Ureter (tissue), 1 donor: ENCODE data around the gene LIAS. TPM values are rescaled to one million over a fixed set of nuclear protein-coding genes. Genes with fewer than 3 reads are reported as not detected.
"Not testable (repeated sequence)": the region's sequence is repeated elsewhere in the genome, so short reads cannot be mapped to it uniquely, and the experiment has no call there.

Source experiments
- DNase-seq: peaks from one replicate; pipeline ENCODE4 v3.0.0-alpha.2; 2020; ENCODE audit warnings: low spot score
- total RNA-seq: library from RNA; stranded (reverse); gene quantifications from one replicate; pipeline ENCODE4 v1.2.4, GENCODE V29; 2023
- donor health status: DM: yes; HTN: yes; CAD: no.

Gene LIAS
- total RNA-seq, 1 donor from 2014 or later: 25.0 TPM

- no peak for DNase-seq
These were observed 39.3 kb downstream of the LIAS start for GRCh38 chr4:39497909-39498726.

GRCh38 chr4:39498727-39499020 is 39.8 kb downstream of the LIAS start:
- DNase-seq: no peak

DNA sequence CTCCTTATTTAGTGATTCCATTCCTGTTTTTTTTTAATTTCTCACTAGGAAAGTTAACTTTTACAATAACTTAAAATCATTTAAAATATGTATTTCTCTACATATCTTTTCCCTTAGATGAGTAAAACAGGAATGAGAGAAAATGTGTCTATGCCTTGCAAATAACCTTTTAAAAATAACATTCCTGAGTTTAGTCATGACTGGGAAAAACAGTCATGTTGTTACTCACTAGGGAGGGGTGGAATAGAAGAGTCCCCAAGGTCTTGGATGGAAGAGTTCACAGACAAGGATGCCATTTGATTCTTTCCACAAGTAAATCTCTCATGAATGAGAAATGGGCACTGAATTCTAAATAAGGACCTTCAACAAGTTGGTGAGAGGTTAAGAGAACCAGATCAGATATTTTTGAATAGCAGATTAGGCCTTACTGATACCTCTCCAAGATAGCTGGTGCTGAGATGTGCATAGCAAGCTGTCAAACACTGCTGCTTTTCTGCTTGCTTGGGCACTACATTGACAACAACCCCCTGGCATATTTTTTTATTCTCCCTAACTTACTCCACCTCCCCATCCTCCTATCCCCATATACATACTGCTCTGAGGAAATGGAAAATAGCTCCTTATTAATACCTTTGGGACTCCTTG is 43.3 kb downstream of the LIAS start:
- DNase-seq: no peak

DNA sequence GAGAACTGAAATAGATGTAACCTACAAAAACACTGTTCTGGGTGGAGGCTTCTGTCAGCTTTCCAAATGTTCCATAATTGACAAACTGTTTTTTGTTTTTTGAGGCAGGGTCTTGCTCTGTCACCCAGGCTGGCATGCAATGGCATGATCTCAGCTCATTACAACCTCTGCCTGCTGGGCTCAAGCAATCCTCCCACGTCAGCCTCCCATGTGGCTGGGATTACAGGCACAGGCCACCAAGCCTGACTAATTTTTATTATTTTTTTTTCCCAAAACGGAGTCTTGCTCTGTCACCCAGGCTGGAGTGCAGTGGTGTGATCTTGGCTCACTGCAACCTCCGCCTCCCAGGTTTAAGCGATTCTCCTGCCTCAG is 43.8 kb downstream of the LIAS start:
- not testable (repeated sequence) for DNase-seq

- no peak for DNase-seq
These were observed 45.7 kb downstream of the LIAS start for GRCh38 chr4:39504538-39504937.

- no peak for DNase-seq
These were observed 46.7 kb downstream of the LIAS start for GRCh38 chr4:39505581-39505980.

DNA sequence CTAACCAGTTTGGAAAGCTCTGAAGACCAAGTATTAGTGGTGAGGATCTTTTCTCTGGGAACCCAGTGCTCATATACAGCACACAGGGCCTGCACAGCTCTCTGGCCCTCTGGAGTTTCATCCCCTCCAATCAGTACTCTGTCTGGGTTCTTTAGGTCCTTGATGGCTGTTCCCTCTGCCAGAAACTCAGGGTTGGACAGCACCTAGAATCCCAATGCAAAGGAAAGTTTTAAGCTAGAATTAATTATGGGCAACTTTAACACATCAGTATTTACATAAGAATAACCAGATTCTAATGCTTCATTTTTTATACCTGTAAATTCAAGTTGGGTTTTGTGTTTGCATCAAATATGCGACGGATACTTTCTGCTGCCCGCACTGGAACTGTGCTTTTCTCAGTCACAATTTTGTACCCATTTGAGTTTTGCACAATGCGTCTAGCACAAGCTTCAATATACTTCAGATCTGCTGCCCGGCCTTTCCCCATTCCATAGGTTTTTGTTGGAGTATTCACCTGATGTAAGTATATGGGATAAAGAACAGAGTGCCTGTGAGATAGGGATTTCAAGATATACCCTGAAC is 51.6 kb downstream of the LIAS start:
- DNase-seq: no peak

DNA sequence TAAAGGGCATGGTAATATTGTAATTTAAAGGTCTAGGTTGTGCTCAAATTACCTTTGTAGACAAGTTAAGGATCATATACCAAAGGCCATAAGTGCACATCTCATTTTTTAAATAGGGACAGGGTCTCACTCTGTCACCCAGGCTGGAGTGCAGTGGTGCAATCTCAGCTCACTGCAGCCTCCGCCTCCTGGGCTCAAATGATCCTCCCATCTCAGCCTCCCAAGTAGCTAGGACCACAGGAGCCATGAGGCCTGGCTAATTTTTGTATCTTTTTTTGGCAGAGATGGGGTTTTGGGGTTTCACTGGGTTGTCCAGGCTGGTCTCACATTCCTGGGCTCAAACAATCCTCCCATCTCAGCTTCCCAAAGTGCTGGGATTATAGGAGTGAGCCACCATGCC is 55.4 kb downstream of the LIAS start:
- DNase-seq: not testable (repeated sequence)

DNA sequence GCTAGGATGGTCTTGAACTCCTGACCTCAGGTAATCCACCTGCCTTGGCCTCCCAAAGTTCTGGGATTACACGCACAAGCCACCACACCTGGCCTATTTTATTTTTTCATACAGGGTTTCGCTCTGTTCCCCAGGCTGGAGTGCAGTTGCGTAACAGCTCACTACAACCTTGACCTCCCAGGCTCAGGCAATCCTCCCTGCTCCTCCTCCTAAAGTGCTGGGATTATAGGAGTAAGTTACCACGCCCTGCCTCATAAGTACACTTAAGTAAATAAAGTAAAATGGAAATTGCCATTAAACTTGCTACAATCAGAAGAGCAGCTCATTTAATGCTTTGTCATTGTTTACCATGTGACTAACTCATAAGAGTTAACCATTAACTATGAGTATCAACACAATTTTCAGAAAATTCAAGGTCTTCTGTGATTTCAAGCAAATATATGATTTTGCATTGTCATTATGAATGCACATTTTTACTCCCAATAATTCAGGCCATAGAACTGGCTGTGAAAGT is 56.1 kb downstream of the LIAS start:
- no peak for DNase-seq

DNA sequence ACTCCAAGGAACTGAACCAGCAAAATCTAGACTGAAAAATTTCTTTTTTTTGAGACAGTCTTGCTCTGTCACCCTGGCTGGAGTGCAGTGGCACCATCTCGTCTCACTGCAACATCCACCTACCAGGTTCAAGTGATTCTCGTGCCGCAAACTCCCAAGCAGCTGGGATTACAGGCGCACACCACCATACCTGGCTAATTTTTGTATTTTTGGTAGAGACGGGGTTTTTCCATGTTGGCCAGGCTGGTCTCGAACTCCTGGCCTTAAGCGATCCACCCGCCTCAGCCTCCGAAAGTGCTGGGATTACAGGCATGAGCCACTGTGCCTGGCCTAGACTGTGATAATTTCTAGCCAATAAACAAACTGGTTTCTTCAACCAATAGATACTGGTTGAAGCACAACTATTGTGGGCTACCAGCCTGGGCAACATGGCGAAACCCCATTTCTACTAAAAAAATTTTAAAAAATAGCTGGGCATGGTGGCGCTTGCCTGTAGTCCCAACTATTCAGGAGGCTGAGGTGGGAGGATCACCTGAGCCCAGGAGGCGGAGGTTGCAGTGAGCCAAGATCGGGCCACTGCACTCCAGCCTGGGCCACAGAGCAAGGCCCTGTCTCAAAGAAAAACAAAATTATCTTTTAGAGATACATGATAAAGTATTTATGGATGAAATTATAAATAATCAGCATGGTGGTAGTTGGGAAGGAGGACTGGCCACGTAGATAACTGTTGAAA is 57.0 kb downstream of the LIAS start:
- DNase-seq: not testable (repeated sequence)

DNA sequence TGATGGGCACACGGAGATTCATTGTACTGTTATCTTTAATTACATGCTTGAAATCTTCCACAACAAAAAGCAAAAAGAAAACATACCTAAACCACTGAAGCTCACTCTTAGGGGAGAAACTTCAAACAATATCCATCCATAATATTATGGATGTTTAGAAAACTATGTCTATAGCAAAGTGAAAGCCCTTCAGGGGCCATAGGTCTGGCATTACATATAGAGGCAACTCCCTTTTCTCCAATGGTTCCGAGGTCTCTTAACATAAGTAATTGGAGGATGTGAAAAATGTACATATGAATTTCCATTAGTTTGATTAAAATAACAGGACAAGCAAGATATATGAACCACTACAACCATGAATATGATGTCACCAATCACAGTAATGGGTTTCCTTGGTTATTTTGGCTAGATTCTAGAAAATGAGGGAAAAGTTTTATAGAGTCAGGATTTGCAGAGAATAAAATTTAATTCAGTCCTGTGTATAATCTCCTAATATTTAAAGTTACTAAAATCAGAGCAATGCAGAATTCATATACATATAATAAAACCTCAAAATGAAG is 57.6 kb downstream of the LIAS start:
- DNase-seq: no peak

DNA sequence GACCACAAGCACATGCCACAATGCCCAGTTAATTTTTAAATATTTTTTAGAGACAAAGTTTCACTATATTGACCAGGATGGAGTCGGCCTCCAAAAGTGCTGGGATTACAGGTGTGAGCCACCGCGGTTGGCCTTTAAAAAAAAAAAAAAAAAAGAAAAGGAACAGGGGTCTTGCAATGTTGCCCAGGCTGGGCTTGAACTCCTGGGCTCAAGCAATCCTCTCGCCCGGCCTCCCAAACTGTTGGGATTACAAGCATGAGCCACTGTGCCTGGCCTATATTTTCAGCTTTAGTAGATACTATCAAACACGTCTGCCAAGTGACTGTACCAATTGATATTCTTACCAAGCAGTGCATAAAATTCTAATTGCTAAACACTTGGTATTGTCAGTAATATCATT is 59.6 kb downstream of the LIAS start:
- no peak for DNase-seq

DNA sequence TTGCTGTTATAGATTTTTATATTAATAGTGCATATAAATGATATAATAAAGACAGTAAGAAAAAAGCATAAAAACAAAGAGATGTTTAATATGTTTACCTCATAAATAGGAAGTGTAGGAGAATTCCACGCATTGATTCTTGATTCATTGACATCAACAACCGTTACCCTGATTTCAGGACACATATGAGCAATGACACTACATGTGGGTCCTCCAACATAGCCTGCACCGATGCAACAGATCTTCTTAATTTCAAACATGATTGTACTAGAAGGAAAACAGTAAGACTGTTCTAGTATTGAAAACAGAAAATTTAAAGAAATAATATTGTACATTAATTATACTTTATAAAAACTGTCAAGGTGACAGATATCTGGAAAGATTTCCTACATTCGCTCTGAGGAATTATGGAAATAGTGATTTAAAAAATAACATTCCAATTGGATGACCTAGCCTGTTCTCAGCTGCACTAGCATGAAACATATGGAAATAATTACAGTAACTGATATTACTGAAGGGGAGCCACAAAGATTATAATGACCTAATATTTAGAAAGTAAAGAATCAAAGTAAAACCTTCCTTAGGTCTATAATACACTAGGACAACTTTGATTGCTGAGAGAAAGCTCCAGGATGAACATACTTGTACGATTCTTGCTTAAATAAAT is 62.5 kb downstream of the LIAS start:
- no peak for DNase-seq

DNA sequence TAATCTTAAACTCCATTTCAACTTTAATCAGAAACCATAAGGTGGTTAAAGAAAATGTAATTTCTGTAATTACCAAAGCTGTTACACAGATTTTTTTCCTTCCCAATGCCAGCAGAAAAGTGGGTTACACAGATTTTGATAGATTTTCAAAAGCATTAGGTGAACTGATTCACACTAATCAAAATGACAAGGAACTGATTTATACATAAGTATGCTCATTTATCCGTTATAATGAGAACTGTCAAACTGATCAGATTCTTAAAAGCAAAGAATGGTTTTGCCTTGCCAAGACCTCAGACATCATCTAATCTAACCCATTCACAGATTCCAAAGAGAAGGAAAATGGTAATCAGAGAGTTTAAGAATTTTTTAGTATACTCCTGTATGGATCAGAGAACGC is 63.2 kb downstream of the LIAS start:
- no peak for DNase-seq

- DNase-seq: no peak
These were observed 65.5 kb downstream of the LIAS start for GRCh38 chr4:39524161-39524957.

GRCh38 chr4:39525822-39526690 is 67.2 kb downstream of the LIAS start:
- no peak for DNase-seq

DNA sequence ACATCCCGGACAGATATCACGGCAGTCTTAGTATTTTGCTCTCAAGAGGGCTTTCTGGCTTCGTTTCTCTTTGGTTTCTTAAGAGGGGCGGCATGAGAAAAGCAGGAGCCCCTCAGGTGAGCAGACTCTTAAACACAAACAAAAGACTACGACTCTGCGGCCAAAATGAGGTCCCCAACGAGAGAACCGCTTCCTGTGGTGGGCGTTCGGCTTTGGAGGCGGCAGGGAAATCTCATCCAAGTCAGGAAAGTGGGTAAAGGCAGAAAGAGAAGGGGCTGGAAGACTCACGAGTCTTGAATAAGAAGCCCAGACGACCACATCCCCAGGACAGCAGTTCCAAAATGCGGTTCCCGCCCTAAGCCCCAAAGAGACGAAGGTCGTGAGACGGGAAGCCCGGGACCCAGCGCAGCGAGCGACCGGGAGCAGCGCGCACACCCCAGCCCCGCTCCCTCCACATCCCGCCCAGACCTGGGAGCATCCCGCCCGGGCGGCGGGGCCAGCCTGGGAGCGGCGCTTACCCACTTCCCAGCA is 68.0 kb downstream of the LIAS start:
- no peak for DNase-seq

DNA sequence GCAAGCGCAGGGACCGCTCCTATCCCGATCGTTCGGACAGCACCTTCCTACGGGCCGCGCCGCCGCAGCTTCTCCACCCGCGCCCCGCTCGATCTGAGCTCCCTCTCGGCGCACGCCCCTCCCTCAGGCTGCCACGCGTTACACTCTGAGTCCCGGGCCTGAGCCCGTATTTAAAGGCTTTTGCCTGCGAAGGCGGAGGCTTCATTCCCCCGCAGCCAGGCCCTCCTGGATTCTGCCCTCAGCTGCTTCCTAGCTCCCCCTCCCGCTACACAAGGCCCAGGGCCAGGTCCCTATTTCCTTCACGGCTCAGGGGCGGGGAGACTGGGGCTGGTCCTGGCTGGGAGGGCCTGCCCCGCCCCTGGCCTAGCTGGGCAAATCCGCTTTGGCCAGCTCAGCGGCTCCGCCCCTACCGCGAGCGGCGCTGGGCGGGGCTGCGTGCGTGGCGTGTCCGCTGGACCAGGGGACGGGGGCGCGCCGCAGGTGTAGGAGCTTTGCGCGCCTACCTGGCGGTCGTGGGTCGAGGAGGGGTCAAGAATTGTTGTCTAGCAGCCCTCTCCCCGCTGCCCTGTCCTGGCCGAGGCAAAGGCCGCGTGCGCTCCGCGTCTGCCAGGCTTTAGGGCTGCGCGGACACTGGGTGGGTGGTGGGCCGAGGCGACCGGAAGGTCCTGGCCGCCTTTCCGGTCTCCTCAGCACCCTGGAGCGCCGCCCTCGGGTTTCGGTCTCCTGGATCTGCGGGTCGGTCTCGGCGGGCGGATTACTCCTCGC is 68.6 kb downstream of the LIAS start, which contains the start of gene UGDH:
Gene UGDH, minus strand, starts transcription at position 144 of the 765 bp plus-strand sequence. CDS start 5,927 bp downstream, outside the sequence.
- DNase-seq: peak; percentile 97
